Tibial artery (tissue), 4 donors: ENCODE data around the gene AKAP6.

Experiments
- DNase-seq, 2 donors: peaks; one replicate each; pipeline ENCODE4 v3.0.0-alpha.2; 2019
- H3K27ac ChIP-seq, 2 donors: fragments of 200-600 bp; sonication (generic) in 1 of 2; 1 replicate in 1 of 2; 2 replicates in 1 of 2; pipeline ENCODE4 v1.5.1; 2018 to 2019; ENCODE audit warnings: mild to moderate bottlenecking in 1 of 2
- H3K27me3 ChIP-seq, 2 donors: fragments of 200-600 bp; sonication (generic) in 1 of 2; one replicate each; pipeline versions ENCODE4 v1.5.1 to v1.6.0; 2016 to 2019
- H3K36me3 ChIP-seq, 3 donors: fragments of 200-600 bp; sonication (generic) in 2 of 3; one replicate each; pipeline ENCODE4 v1.5.1; 2016 to 2019; ENCODE audit warnings: mild to moderate bottlenecking in 2 of 3
- H3K4me1 ChIP-seq, 4 donors: fragments of 200-600 bp; sonication (generic) in 2 of 4; 1 replicate in 3 of 4; 2 replicates in 1 of 4; pipeline ENCODE4 v1.5.1; 2016 to 2019
- H3K4me3 ChIP-seq, 2 donors: fragments of 200-600 bp; sonication (generic) in 1 of 2; 1 replicate in 1 of 2; 2 replicates in 1 of 2; pipeline ENCODE4 v1.5.1; 2018 to 2019; ENCODE audit warnings: mild to moderate bottlenecking in 2 of 2
- H3K9me3 ChIP-seq, 3 donors: fragments of 200-600 bp; sonication (generic) in 1 of 3; one replicate each; pipeline ENCODE4 v1.5.1; 2016 to 2019
- CTCF ChIP-seq, 2 experiments: fragments of 200-600 bp in 1 of 2; fragments of 450-650 bp in 1 of 2; IDR thresholded peaks; one replicate each; pipeline ENCODE4 v1.5.1; 2017 to 2019; ENCODE audit warnings: antibody characterized with exemption in 2 of 2, mild to moderate bottlenecking in 1 of 2, moderate library complexity in 1 of 2
- intact Hi-C: fragments of 100-400 bp; cut with DNase I; formaldehyde crosslinking; loops from one replicate; pipeline ENCODE4 v1.15.0; 2023; ENCODE audit warnings: low total_unique reads

The AKAP6 gene

GRCh38 chr14:32303865-32304264 lies 25.2 kb upstream of the AKAP6 start:
- Histone ChIP-seq H3K27me3 (no peaks in the 10 kb centered on the region), H3K9me3 (no peaks in the 10 kb centered on the region), H3K4me1 (peaks cover 0 to 6% (median 2%) of the 10 kb centered on the region in 4 donors), H3K36me3 (no peaks in the 10 kb centered on the region), H3K27ac (no peak overlapping the region), H3K4me3 (no peak overlapping the region)
- TF ChIP-seq CTCF (IDR thresholded peaks at IDR 0.05) = no peak
- DNase-seq = no peak
- intact Hi-C loops = no loop called here

DNA sequence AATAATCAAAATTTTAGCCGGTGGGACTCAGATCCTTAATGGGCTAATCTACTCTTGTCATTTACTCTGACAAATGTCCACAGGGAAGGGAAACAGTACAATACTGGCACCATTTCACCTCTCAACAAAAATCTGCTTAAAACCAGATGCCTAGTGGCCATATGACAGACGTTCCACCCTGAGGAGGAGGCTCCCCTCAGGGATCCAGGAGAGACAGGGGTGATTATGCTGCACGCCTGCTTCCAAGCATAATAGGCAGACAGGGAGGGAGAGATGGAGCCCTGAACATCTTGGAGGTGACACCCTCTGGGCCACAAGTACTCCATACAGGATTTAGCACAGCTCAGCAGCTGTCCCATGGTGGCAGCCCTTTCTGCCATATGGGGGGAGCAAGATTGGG lies 24.8 kb upstream of the AKAP6 start:
- Histone ChIP-seq H3K4me1 (peaks cover 0 to 6% (median 2%) of the 10 kb centered on the region in 4 donors), H3K27ac (no peak overlapping the region), H3K36me3 (no peaks in the 10 kb centered on the region), H3K4me3 (no peak overlapping the region), H3K27me3 (no peaks in the 10 kb centered on the region), H3K9me3 (no peaks in the 10 kb centered on the region)
- no peak for TF ChIP-seq CTCF (IDR thresholded peaks at IDR 0.05)
- intact Hi-C loops = no loop called here
- DNase-seq = no peak

DNA sequence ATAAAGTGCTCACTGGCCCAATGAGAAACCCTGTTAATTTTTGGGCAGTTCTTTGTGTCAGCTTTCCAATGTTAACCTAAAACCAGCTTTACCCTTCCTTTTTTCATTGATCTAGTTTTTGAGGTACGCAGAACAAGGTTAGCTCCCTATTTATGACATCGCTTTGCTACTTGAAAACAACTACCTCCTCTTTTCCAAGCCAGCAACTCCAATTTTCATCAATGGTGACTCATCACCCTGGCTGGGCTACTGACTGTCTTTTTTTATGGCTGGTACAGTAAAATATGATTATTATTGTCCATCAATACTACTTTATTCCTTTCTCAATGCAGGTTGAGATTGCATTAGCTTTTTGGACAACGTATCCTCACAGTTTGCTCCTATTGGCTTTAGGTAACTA lies 22.5 kb upstream of the AKAP6 start:
- H3K27ac ChIP-seq = no peak overlapping the region
- H3K9me3 ChIP-seq = no peaks in the 10 kb centered on the region
- TF ChIP-seq CTCF (IDR thresholded peaks at IDR 0.05) = no peak
- peaks cover 0 to 6% (median 3%) of the 10 kb centered on the region in 4 donors for H3K4me1 ChIP-seq
- intact Hi-C loops = no loop called here
- no peaks in the 10 kb centered on the region for H3K27me3 ChIP-seq
- no peaks in the 10 kb centered on the region for H3K36me3 ChIP-seq
- no peak for DNase-seq
- H3K4me3 ChIP-seq = no peak overlapping the region

- intact Hi-C loops = no loop called here
- H3K27ac ChIP-seq = no peak overlapping the region
- DNase-seq = no peak
- TF ChIP-seq CTCF (IDR thresholded peaks at IDR 0.05) = no peak
- H3K4me3 ChIP-seq = no peak overlapping the region
- H3K4me1 ChIP-seq = peaks cover 0 to 11% (median 3%) of the 10 kb centered on the region in 4 donors
- H3K9me3 ChIP-seq = no peaks in the 10 kb centered on the region
- no peaks in the 10 kb centered on the region for H3K27me3 ChIP-seq
- no peaks in the 10 kb centered on the region for H3K36me3 ChIP-seq
Measured at GRCh38 chr14:32307881-32308582, 21.1 kb upstream of the AKAP6 start.

DNA sequence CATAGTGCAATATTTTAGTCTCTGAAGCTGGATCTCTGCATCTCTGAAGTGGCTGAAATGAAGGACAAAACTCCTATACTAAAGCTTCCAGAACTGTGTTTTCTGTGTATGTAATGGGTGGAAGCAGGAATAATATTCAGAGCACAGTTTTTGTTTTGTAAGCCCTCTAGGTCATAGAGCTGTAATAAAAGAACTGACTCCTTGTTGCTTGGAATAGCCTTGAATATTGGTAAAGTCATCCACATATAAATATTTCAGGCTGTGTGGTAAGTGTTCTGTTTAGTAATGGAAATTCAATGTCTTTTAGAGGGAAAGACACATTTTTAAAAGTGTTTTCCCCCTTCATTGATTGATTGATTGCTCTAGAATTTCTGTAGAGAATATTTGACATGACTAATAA lies 18.2 kb upstream of the AKAP6 start:
- Histone ChIP-seq H3K4me1 (peaks cover 0 to 11% (median 3%) of the 10 kb centered on the region in 4 donors), H3K27me3 (no peaks in the 10 kb centered on the region), H3K4me3 (no peak overlapping the region), H3K36me3 (no peaks in the 10 kb centered on the region), H3K9me3 (no peaks in the 10 kb centered on the region), H3K27ac (no peak overlapping the region)
- no peak for DNase-seq
- intact Hi-C loops = no loop called here
- TF ChIP-seq CTCF (IDR thresholded peaks at IDR 0.05) = no peak
